HG03060 (cell line): ENCODE results near the gene LRSAM1.

Source experiments
- ATAC-seq: cut with Tn5 transposase; IDR thresholded peaks from one replicate; pipeline ENCODE4 v1.9.1; 2021; ENCODE audit warnings: low read depth, moderate number of reproducible peaks; ENCODE audit not compliant: unreplicated experiment

LRSAM1 gene

DNA sequence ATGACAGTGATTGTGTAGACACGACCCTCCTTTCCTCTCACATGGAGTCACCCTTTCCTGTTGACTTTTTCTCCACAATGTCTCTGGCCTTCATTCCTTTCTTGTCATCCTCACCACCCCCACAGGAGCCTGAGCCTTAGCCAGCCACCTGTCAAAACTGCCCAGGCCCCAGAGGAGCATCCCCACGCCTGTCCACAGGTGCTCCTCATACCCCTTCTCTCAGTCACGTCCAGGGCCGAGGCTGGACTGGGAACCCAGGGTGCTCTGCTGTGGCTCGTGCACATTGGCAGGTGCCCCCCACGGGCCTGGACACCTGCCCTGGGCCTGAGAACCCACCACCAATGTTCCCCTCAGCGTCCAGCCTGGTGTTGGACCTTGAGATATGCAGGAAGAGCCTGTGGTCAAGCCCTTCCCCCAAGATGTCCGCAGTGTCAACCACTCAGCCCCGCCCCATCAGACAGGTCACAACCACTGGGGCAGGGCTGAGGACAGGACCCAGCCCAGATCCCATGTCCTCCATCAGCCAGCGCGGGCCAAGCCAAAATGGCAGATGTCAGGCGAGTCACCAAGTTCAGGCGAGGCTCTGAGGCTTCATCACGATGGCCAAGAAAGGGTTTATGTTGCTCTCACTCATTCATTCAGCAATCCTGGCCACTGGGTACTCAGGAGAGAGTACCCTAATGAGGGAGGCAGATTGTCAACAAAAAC, 95.0 kb downstream of the LRSAM1 start:
- no peak for ATAC-seq

DNA sequence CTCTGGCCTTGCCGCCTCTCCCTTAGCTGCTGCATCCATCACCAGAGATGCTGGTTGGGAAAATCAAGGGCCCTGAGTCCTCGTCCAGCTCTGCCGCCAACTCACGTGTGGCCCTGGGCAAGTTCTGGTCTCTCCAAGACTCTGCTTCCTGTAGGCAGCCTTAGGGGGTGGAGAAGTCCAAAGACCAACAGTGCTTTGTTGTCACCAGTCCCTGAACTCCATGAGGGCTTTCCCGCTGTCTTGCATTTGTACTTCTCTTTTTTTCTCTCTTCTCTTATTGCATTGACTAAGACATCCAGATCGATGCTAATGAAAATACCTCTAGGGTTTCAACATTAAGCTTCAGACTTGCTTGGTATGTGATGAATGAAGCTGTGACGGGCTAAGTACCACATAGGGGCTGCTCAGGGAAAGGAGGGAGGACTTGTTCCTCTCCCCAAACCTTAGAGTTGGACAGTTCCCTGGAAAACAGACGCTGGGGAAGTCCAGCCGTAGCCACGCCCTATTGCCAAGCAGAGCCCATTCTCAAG, 97.1 kb downstream of the LRSAM1 start:
- ATAC-seq, result no peak

DNA sequence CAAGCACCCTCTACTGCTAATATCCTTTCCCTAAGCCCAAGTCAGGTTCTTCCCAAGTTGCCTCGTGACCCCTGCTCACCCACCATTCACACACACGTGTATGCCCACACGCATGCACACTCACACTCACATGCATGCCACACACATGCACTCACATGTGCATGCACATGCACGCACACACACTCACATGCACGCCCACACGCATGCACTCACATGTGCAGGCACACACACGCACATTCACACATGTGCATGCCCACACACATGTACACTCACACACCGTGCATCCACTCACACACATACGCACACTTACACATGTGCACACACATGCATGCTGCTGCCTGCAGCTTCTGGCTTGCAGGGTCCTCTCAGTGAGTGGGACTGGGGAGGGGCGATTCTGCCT, 97.9 kb downstream of the LRSAM1 start:
- no peak for ATAC-seq

DNA sequence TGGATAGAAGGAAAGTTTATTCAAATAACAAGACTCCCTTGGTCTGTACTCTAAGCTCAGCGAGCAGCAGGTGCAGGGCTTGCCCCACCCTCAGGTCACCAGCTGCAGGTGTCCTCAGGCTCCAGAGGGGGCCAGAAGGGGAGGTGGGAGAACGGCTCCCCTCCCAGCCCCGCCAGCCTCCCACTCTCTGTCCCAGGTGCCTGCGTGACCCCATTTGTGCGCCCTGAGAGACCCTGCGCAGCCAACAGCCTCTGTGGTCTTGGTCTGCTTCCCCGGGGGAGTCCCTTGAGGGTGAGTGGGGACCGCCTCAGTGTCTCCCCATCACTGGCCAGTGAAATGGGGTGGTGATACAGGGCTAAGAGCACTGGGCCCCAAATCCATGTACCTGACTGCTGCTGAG, 98.4 kb downstream of the LRSAM1 start:
- no peak for ATAC-seq

DNA sequence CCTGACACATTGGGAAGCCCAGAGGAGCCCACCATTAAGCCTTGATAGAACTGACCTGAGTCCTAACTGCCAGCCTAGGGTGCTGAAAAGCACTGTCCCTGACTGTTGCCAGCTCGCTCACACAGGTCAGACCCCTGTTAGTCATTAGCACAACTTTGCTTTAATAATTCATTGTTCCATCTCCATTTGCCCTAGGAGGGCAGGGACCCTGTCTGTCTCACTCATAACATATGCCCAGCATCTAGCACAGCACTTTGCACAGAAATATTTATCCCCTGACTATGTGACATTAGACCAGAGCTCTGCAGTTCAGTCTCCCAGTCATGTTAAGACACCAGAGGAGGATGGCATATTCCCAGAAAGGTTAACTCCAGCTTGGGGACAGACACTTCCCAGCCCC, 99.0 kb downstream of the LRSAM1 start:
- no peak for ATAC-seq

DNA sequence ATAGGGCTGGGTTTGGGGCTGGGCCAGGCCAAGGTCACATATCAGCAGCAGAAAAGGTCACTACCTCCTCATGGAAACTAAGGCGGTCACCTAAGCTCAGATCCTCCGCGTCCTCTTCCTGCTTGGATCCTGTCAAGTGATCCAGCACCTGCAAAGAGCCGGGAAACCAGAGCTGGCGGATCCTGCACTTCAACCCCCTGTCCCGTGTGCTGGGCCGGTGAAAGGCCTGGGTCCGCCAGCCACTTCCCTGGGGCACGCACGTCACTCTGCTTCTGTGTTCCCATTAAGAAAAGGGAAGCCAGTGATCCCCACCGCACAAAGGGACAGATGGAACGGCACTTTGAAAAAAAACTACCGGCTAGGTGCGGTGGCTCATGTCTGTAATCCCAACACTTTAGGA, 99.4 kb downstream of the LRSAM1 start:
- no peak for ATAC-seq
